Activated CD4-positive, alpha-beta T cell treated with anti-CD3 and anti-CD28 coated beads, Interleukin-2, amount 50 U/mL, for 16 hours (primary cell): ENCODE measurements around the gene USB1.
A peak's percentile ranks its signal among the peaks of the same experiment; 100 is the strongest.

Experiments
- DNase-seq: peaks from one replicate; pipeline ENCODE4 v3.0.0-alpha.2; 2020

Gene USB1

GRCh38 chr16:58020628-58021521, 19.7 kb downstream of the USB1 start:
- DNase-seq, result peak; percentile 58

- no peak for DNase-seq
Measured at GRCh38 chr16:58021661-58022551, 20.7 kb downstream of the USB1 start.

- no peak for DNase-seq
Measured at GRCh38 chr16:58022601-58023371, 21.6 kb downstream of the USB1 start.

- DNase-seq, result no peak
Measured at GRCh38 chr16:58024486-58025350, 23.5 kb downstream of the USB1 start.

GRCh38 chr16:58025351-58026138, 24.3 kb downstream of the USB1 start, which contains the start of gene MMP15:
Gene MMP15, plus strand, starts transcription at chr16:58025754. Its CDS starts 597 bp downstream, at chr16:58026351.
- DNase-seq, result peak; percentile 46

- no peak for DNase-seq
Measured at GRCh38 chr16:58026139-58026704, 25.0 kb downstream of the USB1 start.

GRCh38 chr16:58026705-58027160, 25.5 kb downstream of the USB1 start:
- DNase-seq, result no peak

- no peak for DNase-seq
Measured at GRCh38 chr16:58027161-58027915, 26.1 kb downstream of the USB1 start.

- no peak for DNase-seq
Measured at GRCh38 chr16:58027916-58028455, 26.8 kb downstream of the USB1 start.

- DNase-seq, result no peak
Measured at GRCh38 chr16:58028541-58029070, 27.4 kb downstream of the USB1 start.

GRCh38 chr16:58029410-58029809, 28.2 kb downstream of the USB1 start:
- DNase-seq, result no peak

GRCh38 chr16:58030136-58030840, 29.1 kb downstream of the USB1 start:
- no peak for DNase-seq

- DNase-seq, result no peak
Measured at GRCh38 chr16:58031016-58031800, 30.0 kb downstream of the USB1 start.

- no peak for DNase-seq
Measured at GRCh38 chr16:58032710-58033293, 31.6 kb downstream of the USB1 start.

GRCh38 chr16:58034128-58034685, 33.0 kb downstream of the USB1 start:
- DNase-seq, result no peak

GRCh38 chr16:58034774-58035173, 33.6 kb downstream of the USB1 start:
- no peak for DNase-seq
